Rectal smooth muscle tissue (tissue), 1 donor: ENCODE measurements around the gene SPSB4.

Experiments
- H3K27ac ChIP-seq: one replicate; pipeline ENCODE4 v1.7.0; 2013; ENCODE audit warnings: low read depth, low read length, inconsistent platforms
- H3K27me3 ChIP-seq: one replicate; pipeline ENCODE4 v1.7.0; 2013; ENCODE audit warnings: low read length; ENCODE audit not compliant: control insufficient read depth, insufficient read depth
- H3K36me3 ChIP-seq: one replicate; pipeline ENCODE4 v1.7.0; 2013; ENCODE audit warnings: low read length; ENCODE audit not compliant: control insufficient read depth, insufficient read depth
- H3K4me1 ChIP-seq: one replicate; pipeline ENCODE4 v1.7.0; 2013; ENCODE audit warnings: low read length; ENCODE audit not compliant: control insufficient read depth, insufficient read depth
- H3K4me3 ChIP-seq: one replicate; pipeline ENCODE4 v1.7.0; 2013; ENCODE audit warnings: low read length
- H3K9ac ChIP-seq: one replicate; pipeline ENCODE4 v1.7.0; 2013; ENCODE audit warnings: low read length

The SPSB4 gene

GRCh38 chr3:141123677-141124410 lies 72.7 kb downstream of the SPSB4 start:
- Histone ChIP-seq H3K27ac (no peak overlapping the region), H3K9ac (no peak overlapping the region), H3K27me3 (no peaks in the 10 kb centered on the region), H3K36me3 (no peaks in the 10 kb centered on the region), H3K4me3 (no peak overlapping the region), H3K4me1 (no peaks in the 10 kb centered on the region)

- Histone ChIP-seq H3K27me3 (no peaks in the 10 kb centered on the region), H3K9ac (no peak overlapping the region), H3K4me1 (no peaks in the 10 kb centered on the region), H3K27ac (no peak overlapping the region), H3K36me3 (no peaks in the 10 kb centered on the region), H3K4me3 (no peak overlapping the region)
Measured at GRCh38 chr3:141124715-141125114, 73.6 kb downstream of the SPSB4 start.

GRCh38 chr3:141125351-141125750 lies 74.2 kb downstream of the SPSB4 start:
- Histone ChIP-seq H3K27ac (no peak overlapping the region), H3K4me1 (no peaks in the 10 kb centered on the region), H3K27me3 (no peaks in the 10 kb centered on the region), H3K36me3 (no peaks in the 10 kb centered on the region), H3K4me3 (no peak overlapping the region), H3K9ac (no peak overlapping the region)

GRCh38 chr3:141126661-141127343 lies 75.7 kb downstream of the SPSB4 start:
- Histone ChIP-seq H3K27me3 (no peaks in the 10 kb centered on the region), H3K4me1 (no peaks in the 10 kb centered on the region)

GRCh38 chr3:141127344-141128125 lies 76.4 kb downstream of the SPSB4 start:
- Histone ChIP-seq H3K4me1 (no peaks in the 10 kb centered on the region), H3K27ac (no peak overlapping the region), H3K36me3 (no peaks in the 10 kb centered on the region)

More at GRCh38 chr3:141126661-141127343, 75.7 kb downstream of the SPSB4 start:
- Histone ChIP-seq H3K36me3 (no peaks in the 10 kb centered on the region), H3K9ac (no peak overlapping the region), H3K4me3 (no peak overlapping the region), H3K27ac (no peak overlapping the region)

GRCh38 chr3:141128126-141128777 lies 77.1 kb downstream of the SPSB4 start:
- Histone ChIP-seq H3K27ac (no peak overlapping the region), H3K4me1 (no peaks in the 10 kb centered on the region), H3K4me3 (no peak overlapping the region), H3K9ac (no peak overlapping the region), H3K36me3 (no peaks in the 10 kb centered on the region), H3K27me3 (no peaks in the 10 kb centered on the region)

More at GRCh38 chr3:141127344-141128125, 76.4 kb downstream of the SPSB4 start:
- H3K27me3 ChIP-seq = no peaks in the 10 kb centered on the region
- H3K4me3 ChIP-seq = no peak overlapping the region
- H3K9ac ChIP-seq = no peak overlapping the region

- no peak overlapping the region for H3K27ac ChIP-seq
Measured at GRCh38 chr3:141129049-141129448, 77.9 kb downstream of the SPSB4 start.

GRCh38 chr3:141129541-141130011 lies 78.4 kb downstream of the SPSB4 start:
- Histone ChIP-seq H3K36me3 (no peaks in the 10 kb centered on the region), H3K4me1 (no peaks in the 10 kb centered on the region), H3K9ac (no peak overlapping the region), H3K27me3 (no peaks in the 10 kb centered on the region), H3K27ac (no peak overlapping the region), H3K4me3 (no peak overlapping the region)

More at GRCh38 chr3:141129049-141129448, 77.9 kb downstream of the SPSB4 start:
- Histone ChIP-seq H3K9ac (no peak overlapping the region), H3K36me3 (no peaks in the 10 kb centered on the region), H3K27me3 (no peaks in the 10 kb centered on the region), H3K4me1 (no peaks in the 10 kb centered on the region), H3K4me3 (no peak overlapping the region)

- H3K4me1 ChIP-seq = no peaks in the 10 kb centered on the region
- H3K27me3 ChIP-seq = no peaks in the 10 kb centered on the region
- no peak overlapping the region for H3K4me3 ChIP-seq
- H3K36me3 ChIP-seq = no peaks in the 10 kb centered on the region
- no peak overlapping the region for H3K27ac ChIP-seq
- H3K9ac ChIP-seq = no peak overlapping the region
Measured at GRCh38 chr3:141143517-141143916, 92.4 kb downstream of the SPSB4 start.

GRCh38 chr3:141146979-141147470 lies 95.9 kb downstream of the SPSB4 start:
- H3K27ac ChIP-seq = no peak overlapping the region

GRCh38 chr3:141147657-141148056 lies 96.5 kb downstream of the SPSB4 start:
- H3K4me1 ChIP-seq = no peaks in the 10 kb centered on the region
- H3K4me3 ChIP-seq = no peak overlapping the region
- H3K27me3 ChIP-seq = no peaks in the 10 kb centered on the region
- no peaks in the 10 kb centered on the region for H3K36me3 ChIP-seq
- no peak overlapping the region for H3K27ac ChIP-seq
- no peak overlapping the region for H3K9ac ChIP-seq

More at GRCh38 chr3:141146979-141147470, 95.9 kb downstream of the SPSB4 start:
- no peak overlapping the region for H3K4me3 ChIP-seq
- no peaks in the 10 kb centered on the region for H3K36me3 ChIP-seq
- H3K27me3 ChIP-seq = no peaks in the 10 kb centered on the region
- H3K4me1 ChIP-seq = no peaks in the 10 kb centered on the region
- H3K9ac ChIP-seq = no peak overlapping the region

- Histone ChIP-seq H3K36me3 (no peaks in the 10 kb centered on the region), H3K27me3 (no peaks in the 10 kb centered on the region), H3K4me3 (no peak overlapping the region), H3K27ac (no peak overlapping the region), H3K9ac (no peak overlapping the region), H3K4me1 (no peaks in the 10 kb centered on the region)
Measured at GRCh38 chr3:141148169-141148568, 97.0 kb downstream of the SPSB4 start.
